Nephron progenitor cell (in vitro differentiated cells): ENCODE results near the gene NF1.
A peak's percentile ranks its signal among the peaks of the same experiment; 100 is the strongest.
"Not testable (repeated sequence)": the region's sequence is repeated elsewhere in the genome, so short reads cannot be mapped to it uniquely, and the experiment has no call there.

Experiments
- DNase-seq: peaks from one replicate; pipeline ENCODE4 v3.0.0; 2021
- H3K27ac Mint-ChIP-seq: 2 replicates; pipeline ENCODE4 v1.8.0; 2021; ENCODE audit warnings: mild to moderate bottlenecking, moderate library complexity, mixed read lengths
- H3K27me3 Mint-ChIP-seq: 2 replicates; pipeline ENCODE4 v1.8.0; 2021; ENCODE audit warnings: mild to moderate bottlenecking, low read depth, mixed read lengths; ENCODE audit not compliant: poor library complexity
- H3K36me3 Mint-ChIP-seq: 2 replicates; pipeline ENCODE4 v1.8.0; 2021; ENCODE audit warnings: low read depth, mixed read lengths
- H3K4me1 Mint-ChIP-seq: 2 replicates; pipeline ENCODE4 v1.8.0; 2021; ENCODE audit warnings: mixed read lengths
- H3K4me3 Mint-ChIP-seq: 2 replicates; pipeline ENCODE4 v1.8.0; 2021; ENCODE audit warnings: mild to moderate bottlenecking, moderate library complexity, mixed read lengths
- H3K9me3 Mint-ChIP-seq: 2 replicates; pipeline ENCODE4 v1.8.0; 2021; ENCODE audit warnings: mild to moderate bottlenecking, moderate library complexity, mixed read lengths
- TF ChIP-seq, protein P1 (sequence below): fragments of 200-600 bp; sonication (generic); IDR thresholded peaks from 2 replicates; pipeline ENCODE4 v1.5.0; 2021; ENCODE audit warnings: antibody characterized with exemption

NF1 gene

GRCh38 chr17:31085563-31085962 is 9.2 kb upstream of the NF1 start:
- Mint-ChIP-seq H3K9me3 (peaks cover 5% of the 10 kb centered on the region), H3K36me3 (no peaks in the 10 kb centered on the region), H3K4me3 (no peak overlapping the region), H3K27me3 (peaks cover 3% of the 10 kb centered on the region), H3K27ac (no peak overlapping the region), H3K4me1 (no peaks in the 10 kb centered on the region)
- TF ChIP-seq, protein P1, sequence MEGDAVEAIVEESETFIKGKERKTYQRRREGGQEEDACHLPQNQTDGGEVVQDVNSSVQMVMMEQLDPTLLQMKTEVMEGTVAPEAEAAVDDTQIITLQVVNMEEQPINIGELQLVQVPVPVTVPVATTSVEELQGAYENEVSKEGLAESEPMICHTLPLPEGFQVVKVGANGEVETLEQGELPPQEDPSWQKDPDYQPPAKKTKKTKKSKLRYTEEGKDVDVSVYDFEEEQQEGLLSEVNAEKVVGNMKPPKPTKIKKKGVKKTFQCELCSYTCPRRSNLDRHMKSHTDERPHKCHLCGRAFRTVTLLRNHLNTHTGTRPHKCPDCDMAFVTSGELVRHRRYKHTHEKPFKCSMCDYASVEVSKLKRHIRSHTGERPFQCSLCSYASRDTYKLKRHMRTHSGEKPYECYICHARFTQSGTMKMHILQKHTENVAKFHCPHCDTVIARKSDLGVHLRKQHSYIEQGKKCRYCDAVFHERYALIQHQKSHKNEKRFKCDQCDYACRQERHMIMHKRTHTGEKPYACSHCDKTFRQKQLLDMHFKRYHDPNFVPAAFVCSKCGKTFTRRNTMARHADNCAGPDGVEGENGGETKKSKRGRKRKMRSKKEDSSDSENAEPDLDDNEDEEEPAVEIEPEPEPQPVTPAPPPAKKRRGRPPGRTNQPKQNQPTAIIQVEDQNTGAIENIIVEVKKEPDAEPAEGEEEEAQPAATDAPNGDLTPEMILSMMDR = no peak
- DNase-seq = no peak

GRCh38 chr17:31089471-31089870 is 5.3 kb upstream of the NF1 start:
- no peaks in the 10 kb centered on the region for H3K9me3 Mint-ChIP-seq
- TF ChIP-seq, protein P1 = no peak
- no peaks in the 10 kb centered on the region for H3K4me1 Mint-ChIP-seq
- H3K36me3 Mint-ChIP-seq = no peaks in the 10 kb centered on the region
- no peak overlapping the region for H3K4me3 Mint-ChIP-seq
- H3K27ac Mint-ChIP-seq = no peak overlapping the region
- no peak for DNase-seq
- H3K27me3 Mint-ChIP-seq = peaks cover 6% of the 10 kb centered on the region

DNA sequence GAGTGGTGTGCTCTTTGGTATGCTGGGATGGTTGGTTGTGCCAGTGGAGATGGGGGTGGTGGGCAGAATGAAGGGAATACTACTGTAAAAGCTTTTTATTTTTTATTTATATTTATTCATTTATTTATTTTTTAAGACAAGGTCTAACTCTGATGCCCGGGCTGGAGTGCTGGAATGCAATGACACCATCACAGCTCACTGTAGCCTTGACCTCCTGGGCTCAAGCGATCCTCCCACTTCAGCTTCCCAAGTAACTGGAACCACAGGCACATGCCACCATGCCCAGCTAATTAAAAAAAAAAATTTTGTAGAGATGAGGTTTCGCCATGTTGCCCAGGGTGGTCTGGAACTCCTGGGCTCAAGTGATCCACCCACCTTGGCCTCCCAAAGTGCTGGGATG is 4.1 kb upstream of the NF1 start:
- H3K27ac Mint-ChIP-seq, H3K4me1 Mint-ChIP-seq, H3K9me3 Mint-ChIP-seq, H3K36me3 Mint-ChIP-seq, H3K27me3 Mint-ChIP-seq, H3K4me3 Mint-ChIP-seq, DNase-seq: not testable (repeated sequence)

- H3K4me3 Mint-ChIP-seq = no peak overlapping the region
- H3K9me3 Mint-ChIP-seq = no peaks in the 10 kb centered on the region
- no peak for DNase-seq
- H3K27me3 Mint-ChIP-seq = peaks cover 3% of the 10 kb centered on the region
- no peaks in the 10 kb centered on the region for H3K36me3 Mint-ChIP-seq
- peaks cover 16% of the 10 kb centered on the region for H3K4me1 Mint-ChIP-seq
- H3K27ac Mint-ChIP-seq = peak overlapping the region; percentile 17
- TF ChIP-seq, protein P1 = no peak
These were observed 2.2 kb upstream of the NF1 start for GRCh38 chr17:31092475-31093064.

DNA sequence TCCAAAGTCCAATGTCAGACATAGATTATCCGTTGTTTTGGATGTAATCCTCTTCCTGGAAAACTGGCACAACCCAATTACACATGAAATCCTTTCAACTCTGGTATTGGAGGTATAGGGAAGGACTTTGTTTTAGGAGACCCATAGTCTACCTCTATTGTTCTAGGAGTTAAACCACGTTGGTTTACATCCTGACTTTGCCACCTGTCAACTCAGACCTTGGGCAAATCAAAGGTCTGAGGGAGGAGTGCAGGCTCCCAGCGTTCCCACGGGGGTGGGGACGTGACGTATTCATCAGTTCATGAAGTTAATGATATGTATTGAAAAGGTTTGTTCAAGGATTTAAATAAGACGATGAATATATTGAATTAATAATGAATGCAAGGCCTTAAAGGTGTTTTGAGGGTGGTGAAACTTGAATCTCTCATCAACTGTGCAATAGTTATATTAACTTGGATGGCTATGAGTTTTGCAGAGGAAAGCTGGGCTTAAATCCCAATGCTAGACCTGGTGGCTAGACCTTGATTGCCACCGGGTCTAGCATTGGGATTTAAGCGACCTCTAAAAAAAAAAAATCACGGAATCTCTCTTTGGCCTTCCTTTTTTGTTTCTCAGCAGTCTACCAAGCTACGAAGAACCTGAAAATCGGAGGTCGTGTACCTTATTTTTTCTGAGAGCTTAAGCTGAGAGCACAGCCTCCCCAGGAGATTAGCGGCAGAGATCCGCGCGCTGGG is 744 bp upstream of the NF1 start:
- H3K27ac Mint-ChIP-seq = peak overlapping the region; percentile 94
- peaks cover 11% of the 10 kb centered on the region for H3K36me3 Mint-ChIP-seq
- DNase-seq = no peak
- H3K4me3 Mint-ChIP-seq = peak overlapping the region; percentile 94
- TF ChIP-seq, protein P1 = no peak
- H3K27me3 Mint-ChIP-seq = peaks cover 3% of the 10 kb centered on the region
- no peaks in the 10 kb centered on the region for H3K9me3 Mint-ChIP-seq
- peaks cover 16% of the 10 kb centered on the region for H3K4me1 Mint-ChIP-seq

- peaks cover 3% of the 10 kb centered on the region for H3K27me3 Mint-ChIP-seq
- no peaks in the 10 kb centered on the region for H3K9me3 Mint-ChIP-seq
- H3K4me1 Mint-ChIP-seq = peaks cover 16% of the 10 kb centered on the region
- H3K36me3 Mint-ChIP-seq = peaks cover 22% of the 10 kb centered on the region
- peak overlapping the region; percentile 94 for H3K4me3 Mint-ChIP-seq
- DNase-seq = peak; percentile 75
- peak overlapping the region; percentile 94 for H3K27ac Mint-ChIP-seq
- TF ChIP-seq, protein P1 = no peak
These were observed 694 bp downstream of the NF1 start for GRCh38 chr17:31095236-31096105.
